GM23248 (cell line): ENCODE data around the gene EML1.

ENCODE experiments used
- EZH2 ChIP-seq: fragments of 200-600 bp; sonication (generic); IDR thresholded peaks from 2 replicates; pipeline ENCODE4 v1.6.1; 2018; ENCODE audit warnings: antibody characterized with exemption, mild to moderate bottlenecking; ENCODE audit not compliant: insufficient read depth, poor library complexity, severe bottlenecking
- EZH2phosphoT487 ChIP-seq: fragments of 200-600 bp; sonication (generic); IDR thresholded peaks from 2 replicates; pipeline ENCODE4 v1.6.1; 2018; ENCODE audit warnings: antibody characterized with exemption, moderate library complexity, mild to moderate bottlenecking, low read depth; ENCODE audit not compliant: insufficient read depth

DNA sequence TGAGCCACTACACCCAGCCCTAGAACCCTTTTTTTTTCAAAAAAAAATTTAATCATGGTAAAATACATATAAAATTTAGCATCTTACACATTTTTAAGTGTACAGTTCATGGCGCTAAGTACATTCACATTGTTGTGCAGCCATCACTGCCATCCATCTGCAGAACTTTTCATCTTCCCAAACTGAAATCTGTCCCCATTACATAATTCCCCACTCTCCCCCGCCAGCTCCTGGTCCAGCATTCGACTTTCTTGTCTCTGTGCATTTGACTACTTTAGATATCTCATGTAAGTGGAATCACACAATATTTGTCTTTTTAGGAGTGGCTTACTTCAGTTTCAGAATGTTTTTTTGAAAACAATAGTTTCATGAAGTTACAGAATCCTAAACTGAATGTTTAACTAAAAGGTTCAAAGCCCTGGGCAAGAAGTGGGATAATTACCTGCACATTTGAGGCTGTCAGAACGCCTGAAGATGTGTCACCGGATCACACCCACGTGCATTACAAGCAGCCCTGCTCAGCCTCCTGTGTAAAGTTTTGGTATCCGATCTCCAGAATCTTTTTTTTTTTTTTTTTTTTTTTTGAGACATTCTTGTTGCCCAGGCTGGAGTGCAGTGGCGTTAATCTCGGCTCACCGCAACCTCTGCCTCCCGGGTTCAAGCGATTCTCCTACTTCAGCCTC is 12.7 kb downstream of the EML1 start:
- TF ChIP-seq EZH2 (no peak), EZH2phosphoT487 (no peak)
